ENCODE measurements around the gene AMELY. TPM values are rescaled to one million over a fixed set of nuclear protein-coding genes. Genes with fewer than 3 reads are reported as not detected.

The AMELY gene, protein sequence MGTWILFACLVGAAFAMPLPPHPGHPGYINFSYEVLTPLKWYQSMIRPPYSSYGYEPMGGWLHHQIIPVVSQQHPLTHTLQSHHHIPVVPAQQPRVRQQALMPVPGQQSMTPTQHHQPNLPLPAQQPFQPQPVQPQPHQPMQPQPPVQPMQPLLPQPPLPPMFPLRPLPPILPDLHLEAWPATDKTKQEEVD
- total RNA-seq, result not detected in 2 replicates

DNA sequence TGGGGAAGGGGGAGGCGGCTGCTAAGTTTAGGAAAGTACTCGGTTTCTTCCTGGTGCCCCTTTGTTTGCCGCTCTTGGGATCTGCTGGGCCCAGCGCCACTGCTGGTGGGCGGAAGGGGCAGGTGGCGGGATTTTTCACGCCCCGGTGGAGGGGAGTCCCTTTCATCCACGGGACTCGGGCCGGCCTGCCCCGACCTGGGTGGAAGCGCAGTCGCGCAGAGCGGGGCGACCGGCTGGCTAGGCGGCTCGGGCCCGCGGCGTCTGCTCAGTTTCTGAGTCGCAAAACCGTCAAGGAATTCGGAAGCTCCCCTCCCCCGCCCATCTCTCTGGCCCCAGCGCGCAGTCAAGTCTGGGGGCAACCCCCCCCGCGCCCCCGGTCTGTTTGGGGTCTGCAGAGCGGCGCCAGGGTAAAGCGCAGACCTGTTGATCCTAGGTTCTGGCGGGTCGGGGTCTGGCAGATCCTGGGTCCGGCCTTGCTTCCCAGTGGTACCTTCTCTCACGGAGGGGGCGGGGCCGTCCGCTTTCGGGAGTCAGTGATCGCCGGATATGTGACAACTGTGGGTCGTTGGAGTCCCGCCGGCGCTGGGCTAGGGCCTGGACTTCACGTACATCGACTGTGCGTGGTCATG, at the start of gene AMELY:
TSS of gene AMELY (minus strand) at position 500 of the 629 bp plus-strand sequence. CDS start 39,144 bp downstream, outside the sequence.

DNA sequence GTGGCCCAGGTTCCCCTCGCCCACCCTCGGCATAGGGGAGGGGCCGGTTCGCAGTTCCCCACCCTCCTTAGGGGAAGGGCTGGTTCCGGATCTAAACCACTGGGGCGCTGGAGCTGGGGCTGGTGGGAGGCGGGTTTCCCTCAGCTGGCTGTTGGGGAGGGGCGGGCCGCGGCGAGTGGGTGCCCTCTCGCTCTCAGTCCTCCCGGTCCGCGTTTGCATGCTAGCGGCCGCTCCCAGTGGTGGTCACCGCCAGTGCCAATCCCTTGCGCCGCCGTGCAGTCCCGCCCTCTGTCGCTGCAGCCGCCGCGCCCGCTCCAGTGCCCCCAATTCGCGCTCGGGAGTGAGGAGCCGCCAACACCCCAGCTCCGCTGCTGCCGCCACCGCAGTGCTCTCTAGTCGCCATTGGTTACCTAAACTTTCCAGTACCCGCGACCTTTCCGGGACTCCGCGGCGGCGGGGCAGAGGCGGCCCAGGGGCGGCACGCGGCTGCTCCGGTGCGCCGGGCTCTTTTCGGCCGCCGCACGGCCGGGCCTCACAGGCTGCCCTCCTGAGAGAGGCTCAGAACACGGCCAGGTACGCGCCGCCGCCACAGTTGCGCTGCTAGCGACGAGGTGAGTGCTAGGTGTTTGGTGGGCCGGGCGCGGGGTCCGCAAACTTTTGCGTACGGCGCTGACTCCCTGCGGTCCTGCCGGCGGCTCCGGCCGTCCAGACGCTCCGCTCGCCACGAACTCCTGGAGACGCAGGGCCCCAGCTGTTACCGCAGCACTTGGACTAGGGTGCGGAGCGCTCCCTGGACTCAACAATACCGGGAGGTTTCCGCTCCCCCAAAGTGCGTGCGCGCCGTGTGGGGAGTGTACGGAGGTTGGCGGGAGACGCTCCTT, 940 bp downstream of the AMELY start, which contains the start of gene TBL1Y:
TSS of gene TBL1Y (plus strand) at position 326 of the 881 bp plus-strand sequence. CDS start 114,388 bp downstream, outside the sequence.

Other genes with a start within 250 kb of the AMELY start
- gene TBL1Y, start 1.1 kb downstream of the AMELY start, total RNA-seq, result not detected in 2 replicates

Data from epithelial cell of alveolus of lung (primary cell).